Skeletal muscle cell (primary cell): ENCODE data around the gene FOXL3.

Experiments used
- DNase-seq: peaks from one replicate; pipeline ENCODE4 v3.0.0-alpha.2; 2010; ENCODE audit warnings: low read depth
- H3K4me3 ChIP-seq: 2 replicates; pipeline ENCODE4 v1.5.1; 2011; ENCODE audit warnings: low read depth, mild to moderate bottlenecking, control low read depth, low read length, moderate library complexity

FOXL3 gene

DNA sequence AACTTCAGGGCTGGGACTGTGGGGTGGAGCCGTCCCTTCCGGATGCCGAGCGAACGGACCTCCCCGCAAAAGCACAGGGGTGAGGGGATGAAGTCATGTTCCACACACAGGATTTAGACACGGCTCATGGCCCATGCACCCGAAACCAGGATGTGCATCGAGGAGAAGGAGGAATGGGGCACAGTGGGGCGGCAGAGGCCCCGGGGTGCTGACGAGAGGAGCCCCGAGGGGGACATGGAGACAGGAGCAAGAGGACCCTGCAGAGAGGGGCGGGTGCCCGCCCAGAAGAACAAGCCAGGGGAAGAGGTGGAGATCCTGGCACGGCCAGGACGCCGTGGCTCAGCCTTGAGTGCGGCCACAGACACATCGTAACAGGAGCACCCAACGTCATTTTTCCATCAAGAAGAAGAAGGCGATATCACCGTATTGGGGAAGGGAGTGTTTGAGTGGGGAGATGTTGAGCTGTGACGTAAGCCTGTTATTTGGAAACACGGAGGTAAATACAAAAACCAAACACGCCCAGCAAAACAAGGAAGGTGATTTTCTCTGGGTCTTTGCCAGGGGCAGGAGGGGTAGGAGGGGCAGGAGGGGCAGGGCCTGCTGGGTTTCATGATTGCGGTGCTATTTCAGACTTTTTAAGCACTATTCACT lies 25.3 kb upstream of the FOXL3 start:
- DNase-seq = no peak
- no peak overlapping the region for H3K4me3 ChIP-seq

GRCh38 chr7:265192-265997 lies 24.6 kb upstream of the FOXL3 start:
- DNase-seq = no peak
- no peak overlapping the region for H3K4me3 ChIP-seq

- DNase-seq = no peak
- H3K4me3 ChIP-seq = no peak overlapping the region
Observed at GRCh38 chr7:265998-266850, 23.7 kb upstream of the FOXL3 start.

GRCh38 chr7:266851-267840 lies 22.8 kb upstream of the FOXL3 start:
- no peak for DNase-seq
- no peak overlapping the region for H3K4me3 ChIP-seq

GRCh38 chr7:268991-269390 lies 21.0 kb upstream of the FOXL3 start:
- no peak overlapping the region for H3K4me3 ChIP-seq
- DNase-seq = no peak

DNA sequence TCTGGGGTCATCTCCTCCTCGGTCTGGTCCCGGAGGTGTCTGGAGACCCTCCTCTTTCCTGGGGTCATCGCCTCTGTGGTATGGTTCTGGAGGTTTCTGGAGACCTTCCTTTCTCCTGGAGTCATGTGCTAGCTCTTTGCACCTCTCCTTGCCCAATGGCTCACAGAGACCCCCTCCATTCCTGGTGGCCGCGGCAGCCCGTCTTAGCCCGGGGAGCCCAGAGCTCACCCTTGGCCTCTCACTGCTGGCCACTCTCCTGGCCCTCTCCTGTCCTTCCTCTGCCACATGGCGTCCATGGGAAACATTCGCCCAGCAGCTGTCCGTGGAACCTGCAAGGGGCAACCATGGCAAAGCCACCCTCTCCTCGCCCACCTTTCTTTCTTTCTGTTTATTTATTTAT lies 20.2 kb upstream of the FOXL3 start:
- H3K4me3 ChIP-seq = no peak overlapping the region
- no peak for DNase-seq

- no peak overlapping the region for H3K4me3 ChIP-seq
- DNase-seq = no peak
Observed at GRCh38 chr7:270351-270983, 19.5 kb upstream of the FOXL3 start.

GRCh38 chr7:271266-272107 lies 18.5 kb upstream of the FOXL3 start:
- DNase-seq = no peak
- H3K4me3 ChIP-seq = no peak overlapping the region

GRCh38 chr7:272108-272615 lies 17.8 kb upstream of the FOXL3 start:
- H3K4me3 ChIP-seq = no peak overlapping the region
- DNase-seq = no peak

- no peak for DNase-seq
- H3K4me3 ChIP-seq = no peak overlapping the region
Observed at GRCh38 chr7:272631-273030, 17.3 kb upstream of the FOXL3 start.

DNA sequence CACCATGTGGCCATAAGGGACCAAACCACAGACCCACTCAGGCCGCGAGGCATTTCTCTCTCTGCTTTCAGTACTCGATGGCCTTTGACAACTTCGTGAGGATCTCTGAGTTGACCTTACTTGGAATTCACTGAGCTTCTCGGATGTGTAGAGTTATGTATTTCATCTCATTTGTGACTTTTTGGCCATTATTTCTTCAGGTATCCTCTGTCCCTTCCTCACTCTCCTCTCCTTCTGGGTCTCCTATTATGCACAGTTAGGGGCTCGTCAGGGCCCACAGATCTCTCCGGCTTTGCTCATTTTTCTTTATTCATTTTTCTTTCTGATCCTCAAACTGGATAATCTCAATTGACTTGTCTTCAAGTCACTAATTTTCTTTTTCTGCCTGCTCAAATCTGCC lies 16.6 kb upstream of the FOXL3 start:
- no peak overlapping the region for H3K4me3 ChIP-seq
- DNase-seq = no peak

GRCh38 chr7:274266-274665 lies 15.7 kb upstream of the FOXL3 start:
- H3K4me3 ChIP-seq = no peak overlapping the region
- no peak for DNase-seq

DNA sequence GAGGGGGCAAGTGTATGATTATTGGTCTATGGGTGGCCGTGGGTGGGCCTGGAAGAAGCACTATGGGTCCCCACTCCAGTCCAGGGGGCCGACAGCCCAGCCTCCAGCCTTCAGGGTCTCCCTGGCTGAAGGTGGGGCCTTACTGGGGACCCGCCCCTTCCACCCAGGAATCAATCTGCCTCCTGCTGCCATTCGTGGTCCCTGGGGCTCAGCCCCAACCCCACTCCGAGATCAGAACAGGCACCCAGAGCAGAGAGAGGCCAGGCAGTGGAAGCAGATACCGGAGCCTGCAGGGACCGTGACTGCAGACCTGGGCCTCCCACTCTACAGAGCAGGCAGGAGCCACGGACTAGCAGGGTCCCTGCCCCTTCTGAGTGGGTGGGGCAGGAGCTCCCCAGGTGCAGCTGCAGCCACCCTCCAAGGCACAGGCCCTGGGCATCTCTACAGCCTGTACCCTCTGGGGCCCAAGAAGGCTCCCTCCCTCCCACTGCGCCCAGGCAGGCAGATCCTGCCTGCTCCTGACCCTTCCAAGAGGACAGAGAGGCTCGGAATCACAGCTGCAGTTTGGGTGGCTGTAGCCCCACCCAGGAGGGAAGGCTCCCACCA lies 13.6 kb upstream of the FOXL3 start:
- H3K4me3 ChIP-seq = no peak overlapping the region
- DNase-seq = no peak

DNA sequence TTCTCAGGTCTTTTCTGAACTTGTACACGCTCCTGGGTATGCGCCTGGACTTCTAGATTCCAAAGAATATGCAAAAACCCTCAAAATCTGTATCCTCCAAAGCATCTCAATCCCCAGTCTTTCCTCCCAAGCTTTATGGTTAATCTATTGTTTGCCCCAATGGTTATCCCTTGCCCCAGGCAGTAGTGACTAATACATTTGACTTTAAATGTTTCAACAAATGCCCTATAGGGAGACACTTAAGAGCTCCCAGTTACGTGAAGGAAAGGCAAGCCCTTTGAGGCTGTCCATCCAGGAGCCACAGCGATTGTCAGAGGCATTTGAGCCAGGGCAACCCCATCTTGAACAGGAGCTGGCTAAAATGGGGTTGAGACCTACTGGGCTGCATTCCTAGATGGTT lies 12.7 kb upstream of the FOXL3 start:
- H3K4me3 ChIP-seq = no peak overlapping the region
- DNase-seq = no peak

DNA sequence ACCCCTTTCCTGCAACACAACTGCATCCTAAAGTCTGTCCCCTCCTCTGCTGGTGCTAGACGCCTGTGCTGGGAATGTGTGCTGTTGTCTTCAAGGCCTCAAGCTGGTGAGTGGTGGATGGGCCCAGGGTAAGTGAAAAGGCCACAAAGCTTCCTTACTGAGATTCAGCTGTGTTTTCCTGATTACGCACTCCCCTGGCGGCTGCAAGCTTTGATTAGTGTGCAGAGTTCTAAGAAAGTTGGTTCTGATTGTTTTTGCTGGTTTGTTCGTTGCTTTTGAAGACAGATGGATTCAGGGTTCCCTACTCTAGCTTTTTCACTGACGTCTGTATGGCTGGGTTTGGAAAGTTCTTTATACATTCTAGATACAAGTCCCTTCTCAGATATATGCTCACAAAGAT lies 11.9 kb upstream of the FOXL3 start:
- H3K4me3 ChIP-seq = no peak overlapping the region
- no peak for DNase-seq

GRCh38 chr7:279821-280220 lies 10.1 kb upstream of the FOXL3 start:
- no peak for DNase-seq
- no peak overlapping the region for H3K4me3 ChIP-seq

GRCh38 chr7:280461-280860 lies 9.5 kb upstream of the FOXL3 start:
- DNase-seq = no peak
- no peak overlapping the region for H3K4me3 ChIP-seq
